ENCODE measurements around the gene ITSN2.

The ITSN2 gene

GRCh38 chr2:24304098-24304497, 56.2 kb downstream of the ITSN2 start:
- Histone ChIP-seq H3K4me3 (IDR thresholded peaks at IDR 0.05; ENCODE audit: insufficient read depth, low read depth, low read length) (no peak overlapping the region), H3K9ac (no peak overlapping the region), H3K4me1 (ENCODE audit: low read depth, poor library complexity, severe bottlenecking) (no peaks in the 10 kb centered on the region), H3K27ac (no peak overlapping the region), H3K79me2 (ENCODE audit: insufficient read depth, low read depth) (no peaks in the 10 kb centered on the region), H4K20me1 (ENCODE audit: insufficient read depth) (no peaks in the 10 kb centered on the region), H3K4me2 (no peak overlapping the region), H3K36me3 (ENCODE audit: insufficient read depth) (peaks cover 11% of the 10 kb centered on the region; the same call in 1 of the 2 replicates), H2AFZ (ENCODE audit: low read depth) (no peak overlapping the region), H3K27me3 (ENCODE audit: insufficient read depth, low read depth) (no peaks in the 10 kb centered on the region)
- TF ChIP-seq, protein P1, sequence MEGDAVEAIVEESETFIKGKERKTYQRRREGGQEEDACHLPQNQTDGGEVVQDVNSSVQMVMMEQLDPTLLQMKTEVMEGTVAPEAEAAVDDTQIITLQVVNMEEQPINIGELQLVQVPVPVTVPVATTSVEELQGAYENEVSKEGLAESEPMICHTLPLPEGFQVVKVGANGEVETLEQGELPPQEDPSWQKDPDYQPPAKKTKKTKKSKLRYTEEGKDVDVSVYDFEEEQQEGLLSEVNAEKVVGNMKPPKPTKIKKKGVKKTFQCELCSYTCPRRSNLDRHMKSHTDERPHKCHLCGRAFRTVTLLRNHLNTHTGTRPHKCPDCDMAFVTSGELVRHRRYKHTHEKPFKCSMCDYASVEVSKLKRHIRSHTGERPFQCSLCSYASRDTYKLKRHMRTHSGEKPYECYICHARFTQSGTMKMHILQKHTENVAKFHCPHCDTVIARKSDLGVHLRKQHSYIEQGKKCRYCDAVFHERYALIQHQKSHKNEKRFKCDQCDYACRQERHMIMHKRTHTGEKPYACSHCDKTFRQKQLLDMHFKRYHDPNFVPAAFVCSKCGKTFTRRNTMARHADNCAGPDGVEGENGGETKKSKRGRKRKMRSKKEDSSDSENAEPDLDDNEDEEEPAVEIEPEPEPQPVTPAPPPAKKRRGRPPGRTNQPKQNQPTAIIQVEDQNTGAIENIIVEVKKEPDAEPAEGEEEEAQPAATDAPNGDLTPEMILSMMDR (conservative IDR thresholded peaks at IDR 0.05; ENCODE audit: low read depth, low read length): no peak

DNA sequence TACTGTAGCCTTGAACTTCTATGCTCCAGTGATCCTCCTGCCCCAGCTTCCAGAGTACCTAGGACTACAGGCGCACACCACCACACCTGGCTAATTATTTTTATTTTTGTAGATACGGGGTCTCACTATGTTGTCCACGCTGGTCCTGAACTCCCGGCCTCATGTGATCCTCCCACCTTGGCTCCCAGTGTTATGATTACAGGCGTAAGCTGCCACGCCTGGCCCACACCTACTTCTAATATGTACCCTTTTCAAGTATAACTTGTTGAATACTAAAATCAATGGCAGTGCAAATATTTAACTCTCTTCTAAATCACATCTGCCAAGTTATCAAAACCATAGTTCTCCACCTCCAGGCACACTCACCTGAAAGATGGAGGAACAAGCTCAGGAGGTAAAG, 58.7 kb downstream of the ITSN2 start:
- Histone ChIP-seq H3K4me2 (no peak overlapping the region), H3K36me3 (ENCODE audit: insufficient read depth) (peaks cover 11% of the 10 kb centered on the region)

DNA sequence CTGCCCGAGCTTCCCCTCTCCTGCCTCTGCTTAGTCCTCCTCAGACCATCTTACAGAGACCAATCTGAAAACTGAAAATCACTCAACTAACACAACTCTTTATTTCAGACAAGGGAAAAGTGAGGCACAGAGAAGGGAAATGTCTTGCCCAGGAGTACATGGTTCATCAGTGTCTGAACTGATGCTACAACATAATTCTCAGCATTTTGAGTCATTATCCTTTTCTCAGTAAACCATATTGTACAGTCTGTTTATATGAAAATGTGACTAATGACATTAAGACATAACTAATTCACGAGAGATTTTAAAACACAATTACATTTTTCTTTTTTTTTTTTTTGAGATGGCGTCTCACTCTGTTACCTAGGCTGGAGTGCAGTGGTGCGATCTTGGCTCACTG, 62.7 kb downstream of the ITSN2 start:
- Histone ChIP-seq H2AFZ (ENCODE audit: low read depth) (no peak overlapping the region), H4K20me1 (ENCODE audit: insufficient read depth) (no peaks in the 10 kb centered on the region), H3K4me3 (IDR thresholded peaks at IDR 0.05; ENCODE audit: insufficient read depth, low read depth, low read length) (no peak overlapping the region), H3K9ac (peak overlapping the region; percentile 29; the same call in 1 of the 2 replicates), H3K4me1 (ENCODE audit: low read depth, poor library complexity, severe bottlenecking) (peaks cover 37% of the 10 kb centered on the region), H3K36me3 (ENCODE audit: insufficient read depth) (peaks cover 11% of the 10 kb centered on the region), H3K4me2 (peak overlapping the region; percentile 61), H3K79me2 (ENCODE audit: insufficient read depth, low read depth) (no peaks in the 10 kb centered on the region), H3K27ac (peak overlapping the region; percentile 71; the same call in 1 of the 2 replicates), H3K27me3 (ENCODE audit: insufficient read depth, low read depth) (no peaks in the 10 kb centered on the region)
- TF ChIP-seq, protein P1 (conservative IDR thresholded peaks at IDR 0.05; ENCODE audit: low read depth, low read length): no peak

More for the DNA sequence above, 58.7 kb downstream of the ITSN2 start:
- Histone ChIP-seq H3K79me2 (ENCODE audit: insufficient read depth, low read depth) (no peaks in the 10 kb centered on the region), H2AFZ (ENCODE audit: low read depth) (no peak overlapping the region), H3K27me3 (ENCODE audit: insufficient read depth, low read depth) (no peaks in the 10 kb centered on the region), H3K4me3 (IDR thresholded peaks at IDR 0.05; ENCODE audit: insufficient read depth, low read depth, low read length) (no peak overlapping the region), H3K27ac (no peak overlapping the region), H3K9ac (no peak overlapping the region), H3K4me1 (ENCODE audit: low read depth, poor library complexity, severe bottlenecking) (peaks cover 24% of the 10 kb centered on the region), H4K20me1 (ENCODE audit: insufficient read depth) (no peaks in the 10 kb centered on the region)
- TF ChIP-seq, protein P1 (conservative IDR thresholded peaks at IDR 0.05; ENCODE audit: low read depth, low read length): no peak

- Histone ChIP-seq H3K27me3 (ENCODE audit: insufficient read depth, low read depth) (no peaks in the 10 kb centered on the region), H3K4me3 (IDR thresholded peaks at IDR 0.05; ENCODE audit: insufficient read depth, low read depth, low read length) (no peak overlapping the region), H3K4me1 (ENCODE audit: low read depth, poor library complexity, severe bottlenecking) (peaks cover 58% of the 10 kb centered on the region), H3K4me2 (peak overlapping the region; percentile 71), H2AFZ (ENCODE audit: low read depth) (no peak overlapping the region), H4K20me1 (ENCODE audit: insufficient read depth) (no peaks in the 10 kb centered on the region), H3K9ac (no peak overlapping the region; the same call in 1 of the 2 replicates), H3K27ac (peak overlapping the region; percentile 66), H3K36me3 (ENCODE audit: insufficient read depth) (no peaks in the 10 kb centered on the region), H3K79me2 (ENCODE audit: insufficient read depth, low read depth) (no peaks in the 10 kb centered on the region)
- TF ChIP-seq, protein P1 (conservative IDR thresholded peaks at IDR 0.05; ENCODE audit: low read depth, low read length): no peak
Measured at GRCh38 chr2:24287171-24287570, 73.2 kb downstream of the ITSN2 start.

Measured in KMS-11 (cell line).